GM12874 (cell line): ENCODE data around the gene KCNF1.

ENCODE experiments used
- TF ChIP-seq, protein P1 (sequence below): IDR thresholded peaks from 2 replicates; pipeline ENCODE4 v1.5.1; 2011; ENCODE audit warnings: low read depth, mild to moderate bottlenecking, control low read depth, low read length, moderate library complexity; ENCODE audit not compliant: insufficient read depth

KCNF1 gene

DNA sequence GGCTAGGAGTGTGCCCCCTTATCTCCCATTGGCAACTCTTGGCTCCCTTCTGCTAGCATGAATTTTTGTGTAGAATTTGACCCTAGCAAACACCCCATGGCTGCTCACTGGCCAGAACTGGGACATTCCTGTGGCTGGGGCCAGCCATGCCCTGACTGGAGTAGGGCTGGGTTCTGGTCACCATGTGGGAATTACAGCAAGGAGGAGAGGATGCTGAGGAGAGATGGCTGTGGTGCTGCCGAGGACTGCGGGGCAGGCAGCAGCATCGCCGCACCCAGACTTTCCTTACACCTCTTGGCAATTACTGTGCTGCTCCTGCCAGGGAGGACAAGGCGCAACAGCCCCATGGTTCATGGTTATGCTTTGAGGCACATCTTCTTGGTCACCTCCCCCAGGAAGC, 12.7 kb downstream of the KCNF1 start:
- TF ChIP-seq, protein P1, sequence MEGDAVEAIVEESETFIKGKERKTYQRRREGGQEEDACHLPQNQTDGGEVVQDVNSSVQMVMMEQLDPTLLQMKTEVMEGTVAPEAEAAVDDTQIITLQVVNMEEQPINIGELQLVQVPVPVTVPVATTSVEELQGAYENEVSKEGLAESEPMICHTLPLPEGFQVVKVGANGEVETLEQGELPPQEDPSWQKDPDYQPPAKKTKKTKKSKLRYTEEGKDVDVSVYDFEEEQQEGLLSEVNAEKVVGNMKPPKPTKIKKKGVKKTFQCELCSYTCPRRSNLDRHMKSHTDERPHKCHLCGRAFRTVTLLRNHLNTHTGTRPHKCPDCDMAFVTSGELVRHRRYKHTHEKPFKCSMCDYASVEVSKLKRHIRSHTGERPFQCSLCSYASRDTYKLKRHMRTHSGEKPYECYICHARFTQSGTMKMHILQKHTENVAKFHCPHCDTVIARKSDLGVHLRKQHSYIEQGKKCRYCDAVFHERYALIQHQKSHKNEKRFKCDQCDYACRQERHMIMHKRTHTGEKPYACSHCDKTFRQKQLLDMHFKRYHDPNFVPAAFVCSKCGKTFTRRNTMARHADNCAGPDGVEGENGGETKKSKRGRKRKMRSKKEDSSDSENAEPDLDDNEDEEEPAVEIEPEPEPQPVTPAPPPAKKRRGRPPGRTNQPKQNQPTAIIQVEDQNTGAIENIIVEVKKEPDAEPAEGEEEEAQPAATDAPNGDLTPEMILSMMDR: no peak

DNA sequence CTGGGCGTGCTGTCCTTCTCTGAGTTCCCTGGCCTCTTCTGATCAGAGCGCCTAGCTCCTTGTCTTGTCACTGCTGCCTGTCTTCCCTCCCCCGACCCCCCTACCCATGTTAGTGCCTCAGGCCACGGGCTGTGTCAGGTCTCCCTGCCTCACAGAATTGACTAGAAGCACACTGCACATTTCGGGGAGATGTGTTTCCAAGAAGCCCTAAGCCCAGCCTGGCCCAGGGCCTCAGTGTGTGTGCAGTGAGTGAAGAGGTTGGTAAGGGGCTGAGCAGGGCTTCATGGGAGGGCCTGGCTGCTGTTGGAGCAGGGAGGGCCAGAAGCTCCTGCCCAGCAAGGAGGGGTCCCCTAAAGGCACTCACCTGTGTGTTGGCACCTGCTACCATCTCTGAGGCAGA, 13.1 kb downstream of the KCNF1 start:
- TF ChIP-seq, protein P1: no peak

DNA sequence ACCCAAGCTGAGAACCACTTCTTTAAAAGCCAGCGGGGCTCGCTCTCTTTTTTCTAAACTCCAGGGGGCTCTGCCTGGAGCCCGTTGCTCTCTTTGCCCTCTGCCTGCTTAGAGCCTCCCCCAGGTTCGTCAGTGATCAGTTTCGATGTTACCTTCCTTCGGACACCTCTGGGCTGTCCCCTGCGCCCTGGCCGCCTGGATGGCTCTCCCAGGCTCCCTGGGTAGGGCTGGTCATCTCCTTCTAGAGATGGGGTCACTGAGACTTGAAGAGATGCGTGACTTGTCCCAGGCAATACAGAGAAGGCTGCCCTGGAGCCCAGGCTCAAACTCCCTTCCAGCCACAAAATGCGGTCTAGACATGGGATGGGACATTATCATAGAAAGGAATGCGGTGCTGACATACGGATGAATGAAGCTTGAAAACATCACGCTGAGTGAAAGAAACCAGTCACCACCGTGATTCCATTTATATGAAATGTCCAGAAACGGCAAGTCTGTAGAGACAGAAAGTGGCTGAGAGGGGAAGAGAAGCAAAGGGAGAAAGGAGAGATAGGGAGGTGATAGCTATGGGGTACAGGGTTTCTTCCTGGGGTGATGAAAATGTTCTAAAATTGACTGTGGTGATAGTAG, 14.6 kb downstream of the KCNF1 start:
- TF ChIP-seq, protein P1: no peak

DNA sequence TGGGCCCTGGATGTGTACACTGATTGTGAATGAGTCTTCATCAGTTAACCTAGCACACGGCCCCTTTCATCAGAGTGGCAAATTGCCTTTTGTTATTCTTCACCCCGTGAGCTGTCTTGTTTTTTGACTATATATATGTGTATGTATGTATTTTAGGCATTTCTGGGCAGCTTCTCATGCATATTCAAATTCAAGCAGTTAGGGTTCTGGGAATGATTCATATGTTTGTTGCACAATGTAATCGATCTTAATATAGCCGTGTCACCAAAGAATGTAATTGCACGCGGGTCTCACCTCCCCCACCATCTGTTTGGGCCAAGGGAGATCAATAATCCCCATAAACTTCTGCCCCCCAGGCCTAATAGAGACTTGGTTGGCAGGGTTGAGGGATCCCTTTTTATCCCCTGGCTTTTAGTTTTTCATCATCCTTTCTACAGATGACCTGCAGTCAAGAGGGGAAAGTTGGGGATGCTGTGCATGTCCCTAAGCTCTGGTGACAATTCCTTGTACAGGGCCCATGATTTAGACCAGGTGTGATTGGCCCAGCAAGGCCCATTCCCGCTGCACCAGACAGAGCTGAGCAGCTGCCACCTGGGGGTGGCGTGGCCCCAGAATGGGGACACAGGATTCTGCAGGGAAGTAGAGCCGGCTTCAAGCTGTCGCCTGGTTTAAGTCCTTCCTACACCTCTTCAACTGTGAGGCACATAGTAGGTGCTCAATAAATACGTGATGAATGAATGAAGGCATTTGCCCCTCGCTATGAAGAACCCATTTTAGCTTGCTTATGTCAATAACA, 19.2 kb downstream of the KCNF1 start:
- TF ChIP-seq, protein P1: no peak

DNA sequence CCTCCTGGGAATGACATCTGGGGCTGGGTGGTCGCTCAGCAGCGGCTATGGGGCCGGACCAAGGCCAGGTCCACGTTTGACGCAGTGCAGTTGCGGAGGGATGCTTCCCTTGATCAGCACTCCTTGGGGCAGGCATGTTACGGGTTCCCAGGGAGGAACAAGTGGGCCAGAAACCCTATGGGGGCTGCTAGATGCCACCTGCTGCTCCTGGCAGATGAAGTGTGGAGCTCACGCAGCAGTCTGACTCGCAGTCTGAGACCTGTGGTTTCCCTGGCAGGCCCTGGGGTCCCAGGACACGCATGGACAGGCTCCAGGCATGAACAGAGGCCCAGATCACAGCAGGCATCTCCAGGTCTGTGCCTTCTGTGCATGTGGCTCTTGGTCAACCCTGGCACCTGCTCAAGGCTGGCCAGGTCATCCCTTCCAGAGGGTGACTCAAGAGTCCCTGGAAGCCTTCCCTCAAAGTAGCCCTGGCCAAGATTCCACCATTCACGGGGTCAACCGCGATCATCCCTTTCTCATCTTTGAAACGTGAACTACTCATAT, 20.0 kb downstream of the KCNF1 start:
- TF ChIP-seq, protein P1: no peak

DNA sequence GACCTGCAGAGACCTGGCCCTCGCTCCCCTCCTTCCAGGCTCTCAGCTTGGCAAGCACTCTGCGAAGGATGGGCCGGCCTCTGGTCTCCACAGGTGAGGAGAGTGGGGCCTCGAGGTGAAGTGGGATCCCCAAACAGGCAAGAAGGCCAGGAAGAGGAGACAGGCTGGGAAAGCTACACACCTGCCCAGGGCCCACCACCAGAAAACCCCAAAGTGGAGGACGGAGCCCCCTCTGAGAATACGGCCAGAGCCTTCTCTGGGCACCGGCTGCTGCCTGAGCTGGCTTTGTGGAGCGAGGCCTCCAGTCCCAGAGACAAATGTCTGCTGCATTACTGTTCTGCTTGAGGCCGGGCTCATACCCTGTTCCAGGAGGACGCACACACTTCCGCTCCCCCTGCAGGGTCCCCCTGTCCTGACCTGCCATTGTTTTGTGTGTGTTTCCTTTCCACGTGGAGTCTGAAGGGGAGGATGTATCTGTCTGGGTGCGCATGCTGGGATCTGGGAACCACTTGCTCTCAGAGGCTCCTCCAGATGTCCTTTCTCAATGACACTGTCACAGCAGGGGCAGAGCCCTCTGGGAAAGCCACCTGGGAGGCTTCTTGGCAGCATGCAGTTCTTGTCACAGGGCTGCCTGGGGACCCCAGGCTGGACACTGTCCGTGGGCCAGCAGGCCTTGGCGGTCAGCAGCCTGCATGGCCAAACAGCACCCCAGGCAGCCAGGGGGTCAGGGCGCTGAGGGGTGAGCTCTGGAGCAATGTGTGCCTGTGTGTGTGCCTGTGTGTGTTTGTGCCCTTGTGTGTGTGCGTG, 20.8 kb downstream of the KCNF1 start:
- TF ChIP-seq, protein P1: no peak

DNA sequence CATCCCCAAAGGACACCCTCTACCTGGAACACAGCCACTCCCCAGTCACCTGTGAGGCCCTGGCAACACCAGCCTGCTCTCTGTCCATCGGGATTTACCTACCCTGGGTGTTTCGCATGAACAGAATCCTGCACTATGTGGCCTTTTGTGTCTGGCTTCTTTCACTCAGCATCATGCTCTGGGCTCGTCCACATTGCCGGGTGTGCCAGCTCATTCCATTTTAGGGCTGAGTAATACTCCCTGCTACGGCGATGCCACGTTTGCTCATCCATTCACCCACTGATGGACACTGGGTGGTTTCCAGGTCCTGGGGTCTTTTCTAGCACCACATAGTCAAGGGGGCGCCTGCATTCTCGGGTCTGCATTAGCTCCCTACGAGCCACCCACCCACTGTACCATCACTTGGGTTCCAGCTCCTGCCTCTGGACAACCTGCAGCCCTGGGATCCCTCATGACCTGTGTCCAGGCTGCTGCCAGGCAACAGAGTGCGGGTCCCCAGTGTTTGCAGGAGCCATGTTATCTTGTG, 22.0 kb downstream of the KCNF1 start:
- TF ChIP-seq, protein P1: no peak
